ENCODE data around the gene PPFIBP2.

The PPFIBP2 gene

GRCh38 chr11:7600205-7600775, 86.5 kb downstream of the PPFIBP2 start:
- DNase-seq (ENCODE audit: low spot score): no peak
- TF ChIP-seq, protein P1, sequence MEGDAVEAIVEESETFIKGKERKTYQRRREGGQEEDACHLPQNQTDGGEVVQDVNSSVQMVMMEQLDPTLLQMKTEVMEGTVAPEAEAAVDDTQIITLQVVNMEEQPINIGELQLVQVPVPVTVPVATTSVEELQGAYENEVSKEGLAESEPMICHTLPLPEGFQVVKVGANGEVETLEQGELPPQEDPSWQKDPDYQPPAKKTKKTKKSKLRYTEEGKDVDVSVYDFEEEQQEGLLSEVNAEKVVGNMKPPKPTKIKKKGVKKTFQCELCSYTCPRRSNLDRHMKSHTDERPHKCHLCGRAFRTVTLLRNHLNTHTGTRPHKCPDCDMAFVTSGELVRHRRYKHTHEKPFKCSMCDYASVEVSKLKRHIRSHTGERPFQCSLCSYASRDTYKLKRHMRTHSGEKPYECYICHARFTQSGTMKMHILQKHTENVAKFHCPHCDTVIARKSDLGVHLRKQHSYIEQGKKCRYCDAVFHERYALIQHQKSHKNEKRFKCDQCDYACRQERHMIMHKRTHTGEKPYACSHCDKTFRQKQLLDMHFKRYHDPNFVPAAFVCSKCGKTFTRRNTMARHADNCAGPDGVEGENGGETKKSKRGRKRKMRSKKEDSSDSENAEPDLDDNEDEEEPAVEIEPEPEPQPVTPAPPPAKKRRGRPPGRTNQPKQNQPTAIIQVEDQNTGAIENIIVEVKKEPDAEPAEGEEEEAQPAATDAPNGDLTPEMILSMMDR (IDR thresholded peaks at IDR 0.05; ENCODE audit: borderline replicate concordance, control extremely low read depth, extremely low read depth, insufficient read depth, missing control alignments): no peak
- in situ Hi-C loops (cut with MboI; ENCODE audit: low sequenced_read_pairs, unreplicated experiment): no loop called here

DNA sequence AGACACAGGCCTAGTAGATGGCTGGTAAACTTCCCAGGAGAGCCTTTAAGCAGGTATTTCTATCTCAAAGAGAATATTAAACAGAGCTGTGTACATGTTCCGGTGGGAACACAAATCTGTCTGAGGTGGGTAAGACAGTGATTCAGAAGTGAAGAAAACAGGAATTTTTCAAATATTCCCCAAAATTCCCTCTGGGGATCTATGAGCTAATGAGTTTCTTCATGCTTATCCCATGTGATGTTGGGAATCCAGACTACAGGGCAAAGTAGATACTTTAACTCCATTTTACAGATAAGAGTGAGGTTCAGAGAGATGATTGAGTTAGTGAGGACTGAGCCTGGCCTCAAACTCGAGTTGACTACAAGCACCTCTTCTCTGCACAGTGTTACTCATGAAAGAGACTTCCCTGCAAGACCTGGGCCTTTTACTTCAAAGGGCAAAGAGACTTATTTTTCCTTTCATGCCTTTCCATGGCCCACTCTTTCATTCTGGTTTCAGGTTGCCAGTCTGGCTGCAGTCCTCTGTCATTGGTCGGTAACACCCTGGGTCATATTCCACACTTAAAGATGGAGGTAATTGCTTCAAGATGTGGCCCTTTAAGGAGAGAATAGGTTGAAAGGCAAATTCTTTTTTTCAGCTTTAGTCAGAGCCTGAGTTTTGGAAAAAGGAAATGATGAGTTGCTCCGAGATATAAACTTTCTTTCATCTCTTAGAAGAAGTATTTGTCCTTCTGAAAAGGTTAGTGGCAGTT, 89.4 kb downstream of the PPFIBP2 start:
- TF ChIP-seq, protein P1 (IDR thresholded peaks at IDR 0.05; ENCODE audit: borderline replicate concordance, control extremely low read depth, extremely low read depth, insufficient read depth, missing control alignments): no peak
- no peak for DNase-seq (ENCODE audit: low spot score)
- in situ Hi-C loops (cut with MboI; ENCODE audit: low sequenced_read_pairs, unreplicated experiment): no loop called here

GRCh38 chr11:7604331-7604955, 90.6 kb downstream of the PPFIBP2 start:
- in situ Hi-C loops (cut with MboI; ENCODE audit: low sequenced_read_pairs, unreplicated experiment): no loop called here
- no peak for DNase-seq (ENCODE audit: low spot score)
- TF ChIP-seq, protein P1 (IDR thresholded peaks at IDR 0.05; ENCODE audit: borderline replicate concordance, control extremely low read depth, extremely low read depth, insufficient read depth, missing control alignments): no peak

- in situ Hi-C loops (cut with MboI; ENCODE audit: low sequenced_read_pairs, unreplicated experiment): no loop called here
- TF ChIP-seq, protein P1 (IDR thresholded peaks at IDR 0.05; ENCODE audit: borderline replicate concordance, control extremely low read depth, extremely low read depth, insufficient read depth, missing control alignments): no peak
- no peak for DNase-seq (ENCODE audit: low spot score)
Observed at GRCh38 chr11:7605186-7605943, 91.6 kb downstream of the PPFIBP2 start.

DNA sequence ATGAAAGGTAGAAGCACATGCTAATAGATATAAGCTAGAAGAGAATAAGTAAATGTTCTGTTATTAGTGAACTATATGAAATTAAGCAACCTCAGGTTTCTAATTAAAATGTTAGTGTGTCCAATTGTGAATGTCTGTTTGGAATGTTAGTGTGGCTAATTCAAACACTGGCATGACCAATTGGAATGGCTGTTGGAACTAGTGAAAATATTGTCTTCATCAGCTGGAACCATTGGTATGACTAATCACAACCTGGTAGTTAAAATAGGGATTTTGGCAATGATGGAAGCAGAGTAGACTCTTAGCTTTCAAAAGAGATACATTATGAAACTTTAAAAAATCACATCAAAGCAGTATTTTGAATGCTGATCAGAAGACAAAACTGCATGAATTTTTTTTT, 92.7 kb downstream of the PPFIBP2 start:
- DNase-seq (ENCODE audit: low spot score): no peak
- in situ Hi-C loops (cut with MboI; ENCODE audit: low sequenced_read_pairs, unreplicated experiment): no loop called here
- TF ChIP-seq, protein P1 (IDR thresholded peaks at IDR 0.05; ENCODE audit: borderline replicate concordance, control extremely low read depth, extremely low read depth, insufficient read depth, missing control alignments): no peak

DNA sequence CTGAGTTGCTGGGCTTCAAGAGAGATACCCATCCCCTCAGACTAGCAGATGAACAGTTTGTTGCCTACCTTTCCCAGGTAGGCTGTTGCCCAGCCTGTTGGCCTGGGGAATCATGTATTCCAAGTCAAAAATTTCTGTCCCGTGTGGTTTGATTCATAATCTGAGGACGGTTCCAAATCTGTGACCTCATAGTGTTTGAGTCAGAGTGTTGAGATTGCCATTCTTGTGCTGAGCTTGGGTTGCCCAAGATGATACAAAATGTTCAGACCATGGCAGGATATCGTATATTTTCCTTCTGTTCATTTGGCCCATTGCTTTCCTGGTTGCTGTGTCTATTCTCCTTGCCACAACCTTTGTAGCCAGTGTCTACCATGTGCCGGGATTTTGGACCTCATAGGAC, 95.2 kb downstream of the PPFIBP2 start:
- in situ Hi-C loops (cut with MboI; ENCODE audit: low sequenced_read_pairs, unreplicated experiment): no loop called here
- TF ChIP-seq, protein P1 (IDR thresholded peaks at IDR 0.05; ENCODE audit: borderline replicate concordance, control extremely low read depth, extremely low read depth, insufficient read depth, missing control alignments): no peak
- DNase-seq (ENCODE audit: low spot score): no peak
